GM23338 (cell line): ENCODE data around the gene SMR3A. TPM values are rescaled to one million over a fixed set of nuclear protein-coding genes. Genes with fewer than 3 reads are reported as not detected.

ENCODE experiments used
- REST ChIP-seq: IDR thresholded peaks from one replicate; pipeline ENCODE4 v1.6.1; 2018; ENCODE audit warnings: antibody characterized with exemption; ENCODE audit not compliant: unreplicated experiment
- polyA plus RNA-seq: library from polyadenylated mRNA; unstranded; fragments of >200 nt; fragmentation: Nextera tagmentation; extraction: Ambion mirVana; gene quantifications from 2 replicates; pipeline ENCODE4 v1.2.1, GENCODE V29; 2016
- total RNA-seq: library from RNA; depleted of rRNA; stranded (reverse); fragments of >200 nt; shearing (Covaris generic); gene quantifications from 2 replicates; pipeline ENCODE4 v1.2.3, GENCODE V29; 2014; rRNA removed

SMR3A gene
- total and polyA plus RNA-seq, 2 experiments from 2014 or later: not detected

DNA sequence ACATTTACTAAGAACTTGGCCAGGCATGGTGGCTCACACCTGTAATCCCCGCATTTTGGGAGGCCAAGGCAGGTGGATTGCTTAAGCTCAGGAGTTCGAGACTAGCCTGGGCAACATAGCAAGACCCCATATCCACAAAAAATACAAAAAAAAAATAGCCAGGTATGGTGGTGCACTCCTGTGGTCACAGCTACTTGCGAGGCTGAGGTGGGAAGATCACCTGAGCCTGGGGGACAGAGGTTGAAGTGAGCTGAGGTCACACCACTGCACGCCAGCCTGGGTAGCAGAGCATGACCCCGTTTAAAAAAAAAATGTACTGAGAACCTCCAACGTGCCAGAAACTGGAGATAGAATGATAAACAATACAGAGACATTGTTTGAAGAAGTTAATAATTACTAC, 45.2 kb downstream of the SMR3A start (continued):
- TF ChIP-seq REST: no peak

Other genes with a start within 250 kb of the SMR3A start
- gene PRR27, start 206.5 kb upstream of the SMR3A start, total RNA-seq: not detected in 2 replicates
- gene PRR27, start 206.5 kb upstream of the SMR3A start, polyA plus RNA-seq: not detected in 2 replicates
- not detected in 2 replicates for gene ODAM, start 165.0 kb upstream of the SMR3A start, total RNA-seq
- not detected in 2 replicates for gene ODAM, start 165.0 kb upstream of the SMR3A start, polyA plus RNA-seq
- not detected in 2 replicates for gene FDCSP, start 134.6 kb upstream of the SMR3A start, total RNA-seq
- not detected in 2 replicates for gene FDCSP, start 134.6 kb upstream of the SMR3A start, polyA plus RNA-seq
- not detected in 2 replicates for gene CSN3, start 118.2 kb upstream of the SMR3A start, total RNA-seq
- gene CSN3, start 118.2 kb upstream of the SMR3A start, polyA plus RNA-seq: not detected in 2 replicates
- not detected in 2 replicates for gene CABS1, start 25.8 kb upstream of the SMR3A start, total RNA-seq
- gene CABS1, start 25.8 kb upstream of the SMR3A start, polyA plus RNA-seq: not detected in 2 replicates
- gene SMR3B, start 22.4 kb downstream of the SMR3A start, total RNA-seq: not detected in 2 replicates
- gene SMR3B, start 22.4 kb downstream of the SMR3A start, polyA plus RNA-seq: not detected in 2 replicates
- not detected in 2 replicates for gene OPRPN, start 37.2 kb downstream of the SMR3A start, total RNA-seq
- not detected in 2 replicates for gene OPRPN, start 37.2 kb downstream of the SMR3A start, polyA plus RNA-seq
- not detected in 2 replicates for gene MUC7, start 111.4 kb downstream of the SMR3A start, total RNA-seq
- not detected in 2 replicates for gene MUC7, start 111.4 kb downstream of the SMR3A start, polyA plus RNA-seq
- gene AMTN, start 157.8 kb downstream of the SMR3A start, total RNA-seq: not detected in 2 replicates
- gene AMTN, start 157.8 kb downstream of the SMR3A start, polyA plus RNA-seq: not detected in 2 replicates
- gene AMBN, start 231.5 kb downstream of the SMR3A start, total RNA-seq: not detected in 2 replicates
- gene AMBN, start 231.5 kb downstream of the SMR3A start, polyA plus RNA-seq: not detected in 2 replicates